Dermis blood vessel endothelial cell (primary cell): ENCODE measurements around the gene SV2B. TPM values are rescaled to one million over a fixed set of nuclear protein-coding genes. Genes with fewer than 3 reads are reported as not detected.

Source experiments
- DNase-seq: peaks from one replicate; pipeline ENCODE4 v3.0.0; 2010
- total RNA-seq: library from RNA; depleted of rRNA; stranded (reverse); fragments of >200 nt; gene quantifications from 2 replicates; pipeline ENCODE4 v1.2.3, GENCODE V29; 2014

SV2B gene
- total RNA-seq, 1 donor from 2014 or later: 2.6 TPM

DNA sequence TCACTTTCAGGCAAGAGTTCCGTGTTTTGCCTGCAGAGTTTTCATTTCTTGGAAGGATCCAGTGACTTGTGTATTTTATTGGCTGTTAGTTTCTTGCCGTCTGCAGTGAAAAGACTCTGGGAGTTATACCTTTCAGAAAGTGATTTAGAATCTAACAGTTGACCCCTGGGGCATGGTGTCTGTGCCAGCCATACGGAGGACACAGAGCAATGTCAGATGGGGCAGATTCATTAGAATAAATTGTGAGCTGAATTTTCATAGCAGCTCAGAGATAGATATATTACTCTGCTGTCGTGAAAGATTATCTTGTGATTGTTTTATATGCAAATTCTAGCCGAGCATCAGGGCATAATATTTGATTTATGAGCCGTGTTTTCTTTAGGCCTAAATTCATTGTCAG is 131.6 kb downstream of the SV2B start:
- no peak for DNase-seq

DNA sequence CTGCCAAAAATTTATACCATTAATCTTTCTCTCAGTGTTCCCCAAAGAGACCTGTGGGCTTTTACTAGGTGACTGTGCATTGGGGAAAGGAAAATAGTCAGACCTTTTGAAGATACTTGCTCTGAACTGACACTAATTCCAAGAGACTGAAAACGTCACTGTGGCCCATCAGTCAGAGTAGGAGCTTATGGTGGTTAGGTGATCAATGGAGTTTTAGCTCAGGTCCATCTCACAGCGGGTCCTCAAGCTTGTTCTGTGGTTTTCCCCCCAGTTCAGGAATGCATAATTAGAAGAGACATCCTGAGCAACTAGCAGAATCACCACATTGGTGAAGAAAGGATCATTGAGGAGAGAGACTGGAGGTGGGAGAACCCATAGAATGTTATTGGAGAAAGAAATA is 134.7 kb downstream of the SV2B start:
- no peak for DNase-seq

DNA sequence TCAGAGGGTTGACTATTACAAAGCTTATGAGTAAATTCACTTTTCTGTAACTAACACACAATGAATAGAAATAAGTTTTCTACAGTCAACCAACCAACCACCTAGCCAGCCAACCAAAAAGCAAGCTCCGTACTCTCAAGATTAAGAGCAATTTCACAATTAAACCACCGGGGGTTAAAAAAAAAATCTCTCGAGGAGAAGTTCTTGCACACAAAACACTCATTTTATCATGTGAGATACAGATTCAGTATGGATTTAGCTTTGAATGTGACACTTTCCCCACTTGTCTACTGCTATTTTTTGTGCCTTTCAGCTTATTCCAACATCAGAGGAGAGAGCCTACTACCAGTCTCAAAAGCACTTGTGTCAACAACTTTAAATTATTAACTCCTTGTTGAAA is 135.3 kb downstream of the SV2B start:
- DNase-seq: no peak

DNA sequence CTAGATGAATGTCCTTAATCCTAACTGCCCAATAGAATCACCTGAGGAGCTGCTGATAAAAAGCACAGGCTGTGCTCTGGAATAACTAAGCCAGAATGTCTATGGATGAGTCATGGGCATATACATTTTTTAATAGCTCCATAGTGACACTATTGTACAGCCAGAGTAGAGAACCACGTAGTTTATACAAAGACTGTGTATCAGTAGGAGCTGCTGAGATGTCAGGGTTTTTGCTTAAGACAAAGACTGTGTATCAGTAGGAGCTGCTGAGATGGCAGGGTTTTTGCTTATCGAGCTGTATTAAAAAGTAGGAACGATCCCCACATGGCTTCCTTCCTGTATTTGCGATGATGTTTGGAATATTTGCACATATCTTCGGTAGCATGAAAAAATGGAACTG is 137.4 kb downstream of the SV2B start:
- DNase-seq: no peak

DNA sequence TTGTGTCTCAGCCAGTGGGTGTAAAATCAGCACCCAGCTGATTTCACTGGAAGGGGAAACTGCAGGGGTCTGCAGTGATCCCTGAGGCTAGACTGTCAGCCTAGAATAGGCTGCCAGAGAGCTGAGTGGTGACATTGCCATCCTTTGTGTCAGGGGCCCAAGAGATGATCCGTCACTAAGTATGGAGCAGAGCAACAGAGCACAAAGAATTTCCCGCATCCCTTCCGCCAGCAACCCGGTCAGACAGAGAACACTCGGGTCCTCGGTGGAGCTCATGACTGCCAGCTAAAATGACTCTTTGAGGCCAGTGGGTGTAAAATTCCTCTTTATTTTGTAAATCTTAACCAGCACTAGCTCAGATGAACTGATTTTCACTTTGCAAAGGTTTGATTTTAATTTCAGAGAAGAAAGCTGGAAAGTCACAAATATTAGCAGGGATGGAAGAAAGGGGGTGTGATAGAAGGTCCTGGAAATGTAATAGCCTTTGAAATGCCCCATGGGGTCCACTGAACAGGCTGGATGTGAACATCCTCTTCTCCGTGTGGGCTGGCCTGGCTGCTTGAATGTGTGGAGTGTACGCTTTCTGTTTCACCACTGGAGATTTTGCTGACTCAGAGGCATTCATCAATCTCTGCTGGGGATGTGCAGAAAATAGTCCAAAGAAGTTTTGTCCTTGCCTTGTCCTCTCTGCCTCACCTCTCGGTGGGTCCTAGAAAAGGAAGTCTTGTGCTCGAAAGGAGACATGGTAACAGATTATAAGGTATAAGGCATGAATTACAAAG is 138.8 kb downstream of the SV2B start:
- DNase-seq: no peak

DNA sequence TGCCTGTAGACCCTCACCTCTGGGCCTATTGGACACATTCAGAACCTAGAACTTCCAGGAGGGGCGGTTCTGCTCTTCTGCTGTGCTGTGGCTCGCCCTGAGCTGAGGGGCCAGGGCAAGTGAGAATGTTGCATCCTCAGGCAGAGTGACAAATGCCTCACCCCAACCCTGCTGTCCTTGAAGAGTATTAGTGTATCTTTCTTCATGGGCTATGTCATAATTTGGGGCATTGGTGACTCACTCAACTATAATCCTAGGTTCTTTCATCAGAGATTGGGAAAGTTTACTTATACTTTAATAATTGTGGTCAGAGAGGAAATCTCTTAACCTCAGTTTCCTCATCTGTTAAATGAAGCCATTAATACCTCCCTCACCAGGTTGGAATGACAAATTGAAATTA is 143.8 kb downstream of the SV2B start:
- no peak for DNase-seq

DNA sequence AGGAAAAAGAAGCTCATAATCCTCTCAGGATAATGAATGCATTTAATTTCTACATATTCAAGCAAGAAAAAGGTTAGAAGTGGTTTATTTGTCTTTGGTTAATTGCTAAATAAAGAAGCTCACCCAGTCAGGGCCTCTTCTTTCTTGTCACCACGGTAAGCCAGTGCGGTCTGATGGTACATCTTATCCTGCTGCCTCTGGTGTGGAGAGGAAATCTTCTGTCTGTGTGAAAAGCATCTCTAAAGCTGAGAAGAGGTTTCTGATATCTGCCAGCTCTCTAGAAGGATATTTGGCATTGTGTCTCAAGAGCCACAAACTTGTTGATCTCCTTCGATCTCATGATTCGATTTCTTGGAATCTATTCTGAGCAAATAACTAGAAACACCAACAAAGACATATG is 144.9 kb downstream of the SV2B start:
- no peak for DNase-seq

DNA sequence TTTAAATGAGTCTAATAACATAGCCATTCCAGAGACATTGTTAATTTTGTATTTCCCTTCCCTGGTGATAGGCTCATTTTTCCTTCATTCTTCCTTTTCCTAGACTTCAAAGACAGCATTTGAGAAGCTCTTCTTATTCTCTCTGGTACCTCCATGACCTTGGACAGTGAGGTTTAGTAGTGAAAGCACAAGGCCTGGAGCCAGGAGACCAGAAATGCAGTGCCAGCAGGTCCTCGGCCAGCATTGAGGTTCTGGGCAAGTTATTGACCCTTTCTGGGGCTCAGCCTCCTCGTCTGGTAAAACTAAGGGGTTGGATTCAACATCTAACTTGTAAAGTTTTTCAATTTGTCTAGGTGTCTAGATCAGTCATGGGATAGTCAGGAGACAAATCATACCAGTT is 146.9 kb downstream of the SV2B start:
- no peak for DNase-seq

DNA sequence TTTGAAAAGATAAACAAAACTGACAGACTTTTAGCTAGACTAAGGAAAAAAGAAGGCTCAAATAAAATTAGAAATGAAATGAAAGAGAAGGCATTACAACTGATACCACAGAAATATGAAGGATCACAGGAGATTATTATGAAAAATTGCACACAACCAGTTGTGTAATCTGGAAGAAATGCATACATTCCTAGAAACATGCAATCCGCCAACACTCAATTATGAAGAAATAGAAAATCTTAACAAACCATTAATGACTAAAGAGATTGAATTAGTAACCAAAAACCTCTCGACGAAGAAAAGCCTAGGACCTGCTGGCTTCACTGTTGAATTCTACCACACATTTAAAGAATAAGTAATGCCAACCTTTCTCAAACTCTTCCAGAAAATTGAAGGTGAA is 149.5 kb downstream of the SV2B start:
- DNase-seq: no peak

DNA sequence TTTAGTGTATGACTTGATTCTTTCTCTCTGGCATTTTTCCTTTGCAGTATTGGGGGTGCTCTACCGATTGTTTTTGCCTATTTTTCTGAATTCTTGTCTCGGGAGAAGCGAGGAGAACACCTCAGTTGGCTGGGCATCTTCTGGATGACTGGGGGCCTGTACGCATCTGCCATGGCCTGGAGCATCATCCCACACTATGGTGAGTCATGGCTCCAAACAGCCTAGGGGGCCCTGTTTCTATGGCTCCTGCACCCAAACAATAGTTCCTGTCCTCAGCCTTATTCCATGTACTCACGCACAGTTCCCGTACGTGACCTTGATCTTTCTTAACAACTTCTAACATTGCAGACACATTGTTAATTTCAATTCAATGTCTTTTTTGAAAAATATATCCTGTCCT is 152.3 kb downstream of the SV2B start:
- no peak for DNase-seq

DNA sequence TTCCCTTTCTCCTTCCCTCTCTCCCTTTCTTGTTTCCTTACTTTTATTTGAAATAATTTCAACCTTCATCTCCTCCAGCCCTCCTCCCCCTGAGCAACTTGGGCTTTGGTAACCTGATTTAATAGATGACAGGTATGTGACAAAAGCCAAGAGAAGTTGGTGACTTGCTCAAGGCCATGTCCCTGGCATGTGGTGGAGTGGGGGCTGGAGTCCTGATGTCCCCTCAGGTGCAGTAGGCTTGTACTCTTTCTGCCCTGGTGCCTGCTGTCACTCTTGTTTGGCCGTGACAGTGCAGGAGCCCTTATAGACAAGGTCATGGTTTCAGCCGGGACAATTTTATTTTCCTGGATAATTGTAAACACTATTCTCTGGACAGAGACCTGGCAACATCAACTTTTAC is 152.7 kb downstream of the SV2B start:
- DNase-seq: no peak

DNA sequence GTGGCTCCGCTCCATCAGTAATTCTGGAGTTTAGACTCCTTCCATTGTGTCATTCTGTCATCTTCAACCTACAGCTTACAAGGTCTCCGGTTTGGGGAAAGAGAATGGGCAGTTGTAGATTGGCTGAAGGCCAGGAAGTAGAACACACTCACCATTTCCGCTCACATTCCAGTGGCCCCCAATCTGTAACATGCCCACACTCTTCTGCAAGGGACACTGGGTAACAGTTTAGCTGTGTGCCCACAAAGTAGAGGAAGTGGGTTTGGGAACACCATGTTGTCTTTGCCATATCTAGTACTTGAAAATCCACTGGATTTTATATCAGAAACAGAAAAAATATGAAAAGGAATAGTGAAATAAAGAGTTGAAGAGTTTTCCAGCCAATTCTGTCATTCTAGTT is 153.5 kb downstream of the SV2B start:
- DNase-seq: peak; percentile 9

DNA sequence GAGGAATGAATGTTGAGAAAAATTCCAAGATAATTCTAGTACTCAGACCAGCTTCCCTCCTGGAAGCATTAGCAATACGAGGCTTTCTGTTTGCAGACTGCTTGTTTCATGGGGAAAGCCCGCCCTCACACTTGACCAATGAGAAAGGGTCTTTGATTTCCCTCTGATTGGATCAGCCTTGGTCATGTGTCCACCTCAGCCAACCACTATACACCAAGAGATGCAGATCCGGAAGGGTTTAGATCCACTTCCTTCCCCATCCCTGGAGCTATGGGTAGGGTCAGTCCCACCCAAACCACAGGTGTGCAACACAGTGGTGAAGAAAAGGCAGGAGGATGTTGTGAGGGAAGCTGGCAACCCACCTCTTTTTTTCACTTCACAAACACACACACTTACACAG is 154.7 kb downstream of the SV2B start:
- DNase-seq: no peak

DNA sequence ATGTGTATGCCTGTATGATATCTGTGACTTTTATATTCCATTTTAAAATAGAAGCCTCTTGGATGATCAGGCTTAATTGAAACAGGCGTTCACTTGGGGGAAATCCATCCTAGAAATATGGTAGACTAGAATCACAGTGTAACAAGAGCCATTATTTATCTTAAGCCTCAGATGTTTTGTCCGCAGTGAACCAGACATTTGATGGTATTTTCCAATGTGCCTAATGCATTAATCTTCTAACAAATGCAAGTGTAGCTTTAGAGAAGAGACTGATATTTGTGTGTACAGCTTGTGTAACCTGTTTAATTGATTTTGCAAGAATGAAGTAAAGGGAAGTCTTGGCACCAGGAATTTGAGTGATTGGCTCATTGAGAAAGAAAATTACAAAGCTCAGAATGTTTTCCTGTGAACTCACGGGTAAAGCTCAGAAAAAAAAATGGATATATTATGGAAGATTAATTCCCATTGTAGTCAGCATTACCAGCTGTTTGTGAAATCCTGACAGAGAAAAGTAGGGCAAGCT is 155.7 kb downstream of the SV2B start:
- no peak for DNase-seq

DNA sequence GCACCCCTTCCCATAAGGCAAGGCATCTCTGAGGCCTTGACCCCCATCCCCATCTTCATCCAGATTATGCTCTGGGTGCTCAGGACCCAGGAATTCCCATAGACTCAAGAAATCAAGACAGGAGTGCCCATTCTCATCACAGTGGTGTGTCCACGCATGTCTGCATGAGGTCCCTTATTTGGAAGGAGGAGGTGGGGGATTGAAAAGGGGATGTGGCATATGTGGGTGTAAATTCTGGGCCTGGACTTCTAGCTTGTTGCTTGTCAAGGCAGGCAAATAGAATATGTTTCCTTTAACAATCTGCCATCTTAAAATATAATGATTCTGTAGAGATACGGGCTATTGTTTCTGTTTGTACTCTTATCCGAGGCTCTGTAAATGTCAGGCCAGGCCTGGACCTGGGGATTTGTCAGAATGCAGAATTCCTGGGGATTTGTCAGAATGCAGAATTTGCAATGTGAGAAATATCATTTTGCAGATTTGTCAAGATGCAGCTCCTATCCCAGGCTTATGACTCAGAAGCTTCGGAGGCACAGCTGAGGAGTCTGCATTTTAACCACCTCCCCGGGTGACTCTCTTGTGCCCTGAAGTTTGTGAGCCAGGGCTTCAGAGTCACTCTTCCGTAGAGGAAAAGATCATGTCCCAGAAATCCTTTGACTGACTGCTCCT is 157.8 kb downstream of the SV2B start:
- DNase-seq: no peak

DNA sequence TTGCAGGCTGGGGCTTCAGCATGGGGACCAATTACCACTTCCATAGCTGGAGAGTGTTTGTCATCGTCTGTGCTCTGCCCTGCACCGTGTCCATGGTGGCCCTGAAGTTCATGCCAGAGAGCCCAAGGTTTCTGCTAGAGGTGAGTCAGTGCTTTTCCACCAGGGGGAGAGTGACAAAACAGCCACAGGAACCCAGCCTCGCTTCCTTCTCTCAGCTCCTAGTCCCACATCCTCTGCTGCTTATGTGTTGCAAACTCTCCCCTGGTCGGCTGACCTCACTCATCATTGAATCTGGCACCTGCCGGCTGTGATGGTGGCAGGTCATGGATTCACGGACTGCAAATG is 158.3 kb downstream of the SV2B start:
- no peak for DNase-seq

DNA sequence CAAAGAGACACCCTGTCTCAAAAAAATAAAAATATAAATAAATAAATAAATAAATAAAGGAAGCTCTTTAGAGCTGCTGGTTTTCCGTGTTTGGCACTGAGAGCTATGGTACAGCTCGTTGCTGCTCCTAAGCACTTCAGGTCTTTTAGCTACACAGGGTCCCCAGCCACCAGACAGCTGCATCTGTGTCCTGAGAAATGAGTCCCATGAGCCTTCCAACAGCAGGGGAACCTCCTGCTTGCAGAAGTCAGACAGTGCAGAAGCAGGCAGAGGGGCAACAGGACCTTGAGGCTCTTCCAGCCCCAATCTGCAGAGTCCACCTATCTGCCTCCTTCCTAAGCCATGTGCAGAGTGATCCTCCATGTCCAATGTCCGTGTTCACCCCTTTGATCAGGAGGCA is 159.0 kb downstream of the SV2B start:
- no peak for DNase-seq

DNA sequence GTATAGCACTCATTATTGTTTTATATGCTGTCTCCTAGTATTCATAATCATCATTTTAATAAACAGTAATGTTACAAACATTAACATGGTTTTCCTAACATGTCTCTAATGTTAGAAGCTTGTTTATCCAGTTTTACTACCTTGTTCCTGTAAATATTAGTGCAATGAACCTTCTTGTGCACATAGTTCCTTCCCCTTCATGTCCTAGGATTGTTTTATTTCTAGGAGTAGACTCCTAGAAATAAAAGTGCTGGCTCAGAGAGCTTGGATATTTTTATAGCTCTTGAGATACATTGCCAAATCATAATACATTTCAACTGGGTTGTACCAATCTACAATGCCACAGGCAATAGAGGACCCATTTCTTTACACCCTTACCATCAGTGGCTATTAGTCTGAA is 161.3 kb downstream of the SV2B start:
- no peak for DNase-seq

DNA sequence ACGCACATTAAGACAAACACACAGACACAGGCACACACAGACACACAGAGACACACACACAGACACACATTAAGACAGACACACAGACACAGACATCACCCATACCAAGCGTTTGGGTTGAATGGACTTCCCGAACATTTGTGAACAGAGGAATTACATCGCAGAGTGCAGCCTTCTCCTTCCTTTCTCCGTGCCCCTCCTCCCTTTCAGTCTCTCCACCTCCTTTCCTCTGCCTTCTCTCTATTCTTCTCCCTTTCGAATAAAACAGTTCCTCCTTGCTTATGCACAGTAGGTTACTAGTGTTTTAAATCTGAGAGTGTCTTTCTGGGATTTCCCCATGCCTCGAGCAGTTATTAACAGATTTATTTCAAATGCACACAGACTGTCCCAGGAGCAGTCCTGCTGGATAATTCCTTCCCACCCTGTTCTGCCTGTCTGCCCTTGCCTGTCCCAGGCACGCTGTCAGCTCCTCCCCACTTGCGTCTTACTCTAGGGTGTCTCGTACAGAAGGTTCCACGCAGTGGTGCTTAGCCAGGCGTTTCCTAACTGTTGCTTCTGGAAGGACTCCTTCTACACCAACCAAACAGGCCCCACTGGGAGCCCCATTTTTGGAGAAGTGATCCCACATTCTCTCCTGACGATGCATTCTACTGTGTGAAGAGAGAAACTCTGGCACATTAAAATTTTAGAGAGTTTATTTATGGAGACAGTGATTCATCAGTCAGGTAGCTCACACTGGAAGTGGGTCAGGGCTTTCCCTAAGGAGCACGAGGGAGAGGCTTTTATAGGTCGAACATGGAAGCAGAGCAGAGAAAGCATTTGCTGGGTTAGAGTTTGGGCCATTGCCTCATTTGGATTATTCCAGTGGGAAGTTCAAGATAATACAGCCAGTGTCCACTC is 163.8 kb downstream of the SV2B start:
- DNase-seq: no peak

DNA sequence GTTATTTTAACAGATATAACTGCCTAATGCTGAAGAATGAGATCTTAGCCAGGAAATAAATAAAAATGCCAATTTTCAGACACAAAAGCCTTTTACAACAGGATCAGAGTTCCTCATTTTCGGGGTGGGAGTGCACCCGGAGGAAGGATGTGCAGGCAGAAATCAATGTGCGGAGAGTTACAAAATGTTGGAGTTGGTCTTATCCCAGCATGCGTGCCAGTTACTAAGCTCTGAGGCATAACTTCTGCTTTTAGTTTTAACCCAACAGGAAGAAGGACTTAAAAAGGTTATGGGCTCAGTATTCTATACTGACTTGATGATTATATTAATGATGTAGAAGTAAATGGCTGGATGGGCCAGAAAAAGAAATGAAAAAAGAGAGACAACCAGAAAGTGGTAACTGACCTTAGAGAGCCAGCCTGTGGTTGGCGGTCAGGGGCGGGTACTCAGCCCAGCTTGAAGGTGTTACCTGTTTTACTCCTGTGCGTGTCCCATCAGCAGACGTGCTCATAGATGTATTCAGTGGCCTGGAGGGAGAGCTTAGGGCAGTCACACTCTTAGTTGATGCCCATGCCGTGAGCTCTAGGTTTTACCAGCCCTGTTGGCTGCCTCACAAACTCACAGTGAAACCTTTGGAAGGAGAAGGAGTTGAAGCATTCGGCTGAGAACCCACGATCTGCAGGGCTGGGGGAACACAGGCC is 164.7 kb downstream of the SV2B start:
- DNase-seq: no peak

DNA sequence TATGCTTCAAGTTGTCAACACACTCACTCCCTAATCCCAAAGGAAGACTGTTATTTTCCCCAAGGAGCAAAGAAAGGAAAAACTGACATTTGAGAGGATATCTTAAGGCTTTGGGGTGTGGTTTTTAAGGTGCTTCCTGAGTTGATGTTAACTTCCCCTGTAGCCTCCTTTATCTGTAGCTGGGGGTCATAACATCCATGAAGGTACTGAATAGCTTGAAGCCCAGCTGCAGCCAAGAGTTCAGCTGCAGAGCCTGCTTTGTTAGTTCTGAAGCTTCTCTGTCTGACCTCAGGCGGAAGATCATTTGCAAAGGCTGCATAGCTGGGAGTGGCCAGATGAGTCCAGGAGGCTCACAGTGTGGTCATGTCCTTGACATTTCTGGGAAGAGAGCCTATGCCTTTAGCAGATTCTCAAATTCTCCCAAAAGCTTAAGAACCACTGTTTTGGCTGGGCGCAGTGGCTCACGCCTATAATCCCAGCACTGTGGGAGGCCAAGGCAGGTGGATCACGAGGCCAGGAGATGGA is 165.4 kb downstream of the SV2B start:
- no peak for DNase-seq

DNA sequence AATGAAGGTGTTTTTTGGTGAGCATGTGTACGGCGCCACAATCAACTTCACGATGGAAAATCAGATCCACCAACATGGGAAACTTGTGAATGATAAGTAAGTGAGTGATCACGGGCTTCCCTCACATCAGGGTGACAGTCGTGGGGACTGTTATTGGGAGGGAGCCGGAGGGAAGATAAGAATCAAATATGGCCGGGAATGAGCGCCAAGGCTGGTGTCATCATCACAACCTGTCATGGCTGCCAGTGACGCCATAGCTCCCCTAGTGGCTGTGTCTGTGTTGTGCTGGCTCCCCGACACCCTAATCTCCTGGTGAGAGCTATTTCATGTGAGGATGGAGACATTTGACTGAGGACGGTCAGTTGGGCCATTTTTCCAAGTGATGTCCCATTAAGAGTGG is 168.5 kb downstream of the SV2B start:
- DNase-seq: peak; percentile 13

DNA sequence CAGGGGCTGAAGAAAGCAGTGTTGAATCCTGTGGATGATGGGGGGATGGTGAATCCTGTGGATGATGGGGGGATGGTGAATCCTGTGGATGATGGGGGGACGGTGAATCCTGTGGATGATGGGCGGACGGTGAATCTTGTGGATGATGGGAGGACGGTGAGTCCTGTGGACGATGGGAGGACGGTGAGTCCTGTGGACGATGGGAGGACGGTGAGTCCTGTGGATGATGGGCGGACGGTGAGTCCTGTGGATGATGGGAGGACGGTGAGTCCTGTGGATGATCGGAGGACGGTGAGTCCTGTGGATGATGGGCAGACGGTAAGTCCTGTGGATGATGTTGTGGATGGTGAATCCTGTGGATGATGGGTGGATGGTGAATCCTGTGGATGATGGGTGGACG is 170.7 kb downstream of the SV2B start:
- DNase-seq: no peak
